Measurements from ENCODE around the gene CDC45.

The CDC45 gene

GRCh38 chr22:19448076-19448607 is 31.6 kb upstream of the CDC45 start:
- peak; percentile 97 for DNase-seq

- no peak for DNase-seq
Observed at GRCh38 chr22:19448739-19449421, 30.8 kb upstream of the CDC45 start.

GRCh38 chr22:19449422-19449767 is 30.3 kb upstream of the CDC45 start:
- DNase-seq = no peak

GRCh38 chr22:19450363-19451175 is 29.2 kb upstream of the CDC45 start:
- no peak for DNase-seq

GRCh38 chr22:19451570-19451969 is 28.1 kb upstream of the CDC45 start:
- DNase-seq = no peak

GRCh38 chr22:19453718-19454117 is 26.0 kb upstream of the CDC45 start:
- no peak for DNase-seq

GRCh38 chr22:19454156-19454555 is 25.6 kb upstream of the CDC45 start:
- no peak for DNase-seq

GRCh38 chr22:19455033-19455432 is 24.7 kb upstream of the CDC45 start:
- DNase-seq = no peak

- DNase-seq = no peak
Observed at GRCh38 chr22:19455585-19456370, 23.9 kb upstream of the CDC45 start.

GRCh38 chr22:19456541-19456940 is 23.2 kb upstream of the CDC45 start:
- DNase-seq = no peak

GRCh38 chr22:19457828-19458428 is 21.8 kb upstream of the CDC45 start:
- no peak for DNase-seq

GRCh38 chr22:19460036-19460435 is 19.7 kb upstream of the CDC45 start:
- no peak for DNase-seq

- DNase-seq = no peak
Observed at GRCh38 chr22:19461506-19461905, 18.2 kb upstream of the CDC45 start.

- no peak for DNase-seq
Observed at GRCh38 chr22:19463008-19463407, 16.7 kb upstream of the CDC45 start.

- DNase-seq = no peak
Observed at GRCh38 chr22:19463491-19464469, 15.9 kb upstream of the CDC45 start.

GRCh38 chr22:19464546-19464945 is 15.2 kb upstream of the CDC45 start:
- no peak for DNase-seq

GRCh38 chr22:19464975-19465374 is 14.7 kb upstream of the CDC45 start:
- no peak for DNase-seq

- DNase-seq = peak; percentile 22
Observed at GRCh38 chr22:19466126-19466716, 13.5 kb upstream of the CDC45 start.

- no peak for DNase-seq
Observed at GRCh38 chr22:19466848-19467752, 12.6 kb upstream of the CDC45 start.

- DNase-seq = no peak
Observed at GRCh38 chr22:19467912-19468311, 11.8 kb upstream of the CDC45 start.
